AG04450 (cell line): ENCODE results near the gene APAF1. TPM values are rescaled to one million over a fixed set of nuclear protein-coding genes. Genes with fewer than 3 reads are reported as not detected.

Source experiments
- CTCF ChIA-PET: fragments of 300-600, 350-600 bp; formaldehyde crosslinking; extraction: SDS; loops from one replicate; lab custom pipeline; 2022; ENCODE audit warnings: antibody characterized with exemption, inconsistent platforms; lab: Charles Lee
- POLR2A ChIA-PET: fragments of 350-600 bp; formaldehyde crosslinking; extraction: SDS; loops from one replicate; lab custom pipeline; 2021; ENCODE audit warnings: antibody characterized with exemption, inconsistent platforms; lab: Yijun Ruan, JAX
- DNase-seq: peaks from one replicate; pipeline ENCODE4 v3.0.0-alpha.2; 2011; ENCODE audit warnings: low read depth, low spot score
- H3K27ac ChIP-seq: one replicate; pipeline ENCODE4 v1.5.1; 2012; ENCODE audit warnings: low read depth, low read length, control low read depth
- H3K27me3 ChIP-seq: one replicate; pipeline ENCODE4 v1.6.0; 2012; ENCODE audit warnings: low read length; ENCODE audit not compliant: control insufficient read depth, insufficient read depth
- H3K4me3 ChIP-seq: 2 replicates; pipeline ENCODE4 v1.5.1; 2011; ENCODE audit warnings: mild to moderate bottlenecking, low read depth, low read length, control low read depth
- H3K9me3 ChIP-seq: 2 replicates; pipeline ENCODE4 v1.5.1; 2012; ENCODE audit warnings: low read length; ENCODE audit not compliant: control insufficient read depth, insufficient read depth
- CTCF ChIP-seq: IDR thresholded peaks from 2 replicates; pipeline ENCODE4 v1.5.1; 2011; ENCODE audit warnings: low read depth, low read length, control low read depth, inconsistent platforms
- polyA plus RNA-seq: library from polyadenylated mRNA; depleted of rRNA; stranded (reverse); fragments of >200 nt; gene quantifications from 2 replicates; pipeline ENCODE4 v1.2.3, GENCODE V29; 2011

APAF1 gene
- polyA plus RNA-seq, 1 experiment, result 21.0 TPM

- Histone ChIP-seq H3K4me3 (no peak overlapping the region), H3K27ac (no peak overlapping the region), H3K9me3 (no peaks in the 10 kb centered on the region), H3K27me3 (no peaks in the 10 kb centered on the region)
- no peak for TF ChIP-seq CTCF
- DNase-seq, result no peak
- ChIA-PET CTCF (no interaction called here), POLR2A (no interaction called here)
Measured at GRCh38 chr12:98709022-98709421, 63.9 kb downstream of the APAF1 start.

GRCh38 chr12:98714426-98714825 lies 69.3 kb downstream of the APAF1 start:
- ChIA-PET CTCF (no interaction called here), POLR2A (no interaction called here)
- H3K9me3 ChIP-seq, result no peaks in the 10 kb centered on the region
- no peak overlapping the region for H3K27ac ChIP-seq
- H3K4me3 ChIP-seq, result no peak overlapping the region
- DNase-seq, result no peak
- no peaks in the 10 kb centered on the region for H3K27me3 ChIP-seq
- no peak for TF ChIP-seq CTCF

- CTCF ChIA-PET, result interaction anchor here (2.5 kb wide), 1 partner anchor 279 kb away, joined by 13 read pairs; no protein-coding TSS in a partner anchor
- no peaks in the 10 kb centered on the region for H3K9me3 ChIP-seq
- no peak for DNase-seq
- POLR2A ChIA-PET, result no interaction called here
- TF ChIP-seq CTCF, result no peak
- H3K4me3 ChIP-seq, result no peak overlapping the region
- no peaks in the 10 kb centered on the region for H3K27me3 ChIP-seq
- no peak overlapping the region for H3K27ac ChIP-seq
Measured at GRCh38 chr12:98719515-98720504, 74.7 kb downstream of the APAF1 start.

- no peaks in the 10 kb centered on the region for H3K27me3 ChIP-seq
- DNase-seq, result no peak
- H3K4me3 ChIP-seq, result no peak overlapping the region
- ChIA-PET POLR2A (no interaction called here), CTCF (interaction anchor here (0.9 to 2.5 kb wide), 2 partner anchors 22 to 277 kb away, joined by 3 to 13 read pairs; no protein-coding TSS in a partner anchor)
- H3K27ac ChIP-seq, result no peak overlapping the region
- no peak for TF ChIP-seq CTCF
- no peaks in the 10 kb centered on the region for H3K9me3 ChIP-seq
Measured at GRCh38 chr12:98721204-98721702, 76.2 kb downstream of the APAF1 start.
